Keratinocyte (primary cell): ENCODE measurements around the gene OR2T5. TPM values are rescaled to one million over a fixed set of nuclear protein-coding genes. Genes with fewer than 3 reads are reported as not detected.
"Not testable (repeated sequence)": the region's sequence is repeated elsewhere in the genome, so short reads cannot be mapped to it uniquely, and the experiment has no call there.

Experiments
- DNase-seq: peaks from one replicate; pipeline ENCODE4 v3.0.0-alpha.2; 2011; ENCODE audit warnings: low read depth, missing footprints, low spot score
- FAIRE-seq: peaks from 2 replicates; lab custom pipeline; 2011; peaks lifted over from hg19 to GRCh38; lab: Jason Lieb, UNC
- H2AFZ ChIP-seq: 2 replicates; pipeline ENCODE4 v1.6.0; 2012; ENCODE audit warnings: low read length, control low read depth, inconsistent platforms; ENCODE audit not compliant: control insufficient read depth
- H3K27ac ChIP-seq: 2 replicates; pipeline ENCODE4 v1.5.1; 2011; ENCODE audit warnings: low read length; ENCODE audit not compliant: control insufficient read depth, insufficient read depth
- H3K27me3 ChIP-seq: 3 replicates; pipeline ENCODE4 v1.6.0; 2011; ENCODE audit warnings: low read length; ENCODE audit not compliant: control insufficient read depth, insufficient read depth; ENCODE audit errors: extremely low read depth
- H3K36me3 ChIP-seq, 2 experiments: 2 replicates in 1 of 2; 3 replicates in 1 of 2; pipeline ENCODE4 v1.5.1; 2011; ENCODE audit warnings: low read length in 2 of 2, mild to moderate bottlenecking in 1 of 2; ENCODE audit not compliant: control insufficient read depth in 2 of 2, insufficient read depth in 2 of 2; ENCODE audit errors: extremely low read depth in 1 of 2
- H3K4me1 ChIP-seq: 3 replicates; pipeline ENCODE4 v1.5.1; 2011; ENCODE audit warnings: low read length; ENCODE audit not compliant: control insufficient read depth, insufficient read depth; ENCODE audit errors: extremely low read depth
- H3K4me2 ChIP-seq: 3 replicates; pipeline ENCODE4 v1.6.0; 2011; ENCODE audit warnings: low read depth, low read length; ENCODE audit not compliant: control insufficient read depth, insufficient read depth; ENCODE audit errors: extremely low read depth
- H3K4me3 ChIP-seq, 3 experiments: fragments of 200-600 bp in 1 of 3; sonication (generic) in 1 of 3; 2 replicates in 2 of 3; 3 replicates in 1 of 3; pipeline ENCODE4 v1.5.1; 2011 to 2016; ENCODE audit warnings: low read length in 3 of 3, mild to moderate bottlenecking in 3 of 3, control low read depth in 2 of 3, inconsistent platforms in 1 of 3, low read depth in 1 of 3, mixed read lengths in 1 of 3, mixed run types in 1 of 3, moderate library complexity in 1 of 3; ENCODE audit not compliant: control insufficient read depth in 2 of 3, insufficient read depth in 2 of 3; ENCODE audit errors: extremely low read depth in 1 of 3
- H3K79me2 ChIP-seq: 2 replicates; pipeline ENCODE4 v1.6.0; 2012; ENCODE audit warnings: low read length; ENCODE audit not compliant: control insufficient read depth, insufficient read depth
- H3K9ac ChIP-seq: 3 replicates; pipeline ENCODE4 v1.6.0; 2011; ENCODE audit warnings: low read length; ENCODE audit not compliant: control insufficient read depth, insufficient read depth; ENCODE audit errors: extremely low read depth
- H3K9me1 ChIP-seq: 3 replicates; pipeline ENCODE4 v1.6.0; 2011; ENCODE audit warnings: low read length; ENCODE audit not compliant: control insufficient read depth, insufficient read depth; ENCODE audit errors: extremely low read depth
- H3K9me3 ChIP-seq: 2 replicates; pipeline ENCODE4 v1.5.1; 2012; ENCODE audit warnings: low read depth, low read length; ENCODE audit not compliant: control insufficient read depth
- H4K20me1 ChIP-seq: 3 replicates; pipeline ENCODE4 v1.6.0; 2011; ENCODE audit warnings: low read length; ENCODE audit not compliant: control insufficient read depth, insufficient read depth; ENCODE audit errors: extremely low read depth
- CTCF ChIP-seq, 3 experiments: IDR thresholded peaks in 1 of 3; conservative IDR thresholded peaks in 1 of 3; optimal IDR thresholded peaks in 1 of 3; 2 replicates in 2 of 3; 3 replicates in 1 of 3; pipeline versions ENCODE3 to v1.5.1; 2011; ENCODE audit warnings: low read length in 3 of 3, mild to moderate bottlenecking in 3 of 3, moderate library complexity in 2 of 3, control low read depth in 1 of 3, inconsistent platforms in 1 of 3; ENCODE audit not compliant: insufficient read depth in 2 of 3; ENCODE audit errors: extremely low read depth in 1 of 3
- EZH2 ChIP-seq: IDR thresholded peaks from one replicate; pipeline ENCODE4 v1.6.1; 2012; ENCODE audit warnings: inconsistent platforms, mild to moderate bottlenecking, low read length, moderate library complexity
- dilution Hi-C: fragments of 300-500 bp; cut with MboI; formaldehyde crosslinking; loops from one replicate; pipeline ENCODE4 v1.7.0; 2020; ENCODE audit warnings: low sequenced_read_pairs; ENCODE audit not compliant: extremely low pct_ligation_motif_present
- polyA plus RNA-seq, 5 experiments: library from polyadenylated mRNA; depleted of rRNA in 3 of 5; stranded (reverse) in 3 of 5; stranded (forward) in 1 of 5; unstranded in 1 of 5; fragments of >200 nt; gene quantifications; 1 replicate in 1 of 5; 2 replicates in 3 of 5; 3 replicates in 1 of 5; pipeline versions ENCODE4 v1.2.1 to v1.2.3, GENCODE V29; 2011 to 2012; ENCODE audit warnings: missing spikeins in 2 of 5, low read depth in 1 of 5, low replicate concordance in 1 of 5

The OR2T5 gene
- polyA plus RNA-seq, 1 donor (not counting 4 experiments of a cell fraction or from before 2014, with no cell fraction given) = not detected

GRCh38 chr1:248510217-248510616, 21.8 kb downstream of the OR2T5 start:
- H3K9me3 ChIP-seq, FAIRE-seq, H3K4me2 ChIP-seq, H3K9me1 ChIP-seq, H4K20me1 ChIP-seq, dilution Hi-C loops, H2AFZ ChIP-seq, H3K4me1 ChIP-seq, H3K4me3 ChIP-seq, H3K27ac ChIP-seq, H3K36me3 ChIP-seq, H3K79me2 ChIP-seq, DNase-seq, H3K9ac ChIP-seq, H3K27me3 ChIP-seq: not testable (repeated sequence)

GRCh38 chr1:248521856-248522255, 33.5 kb downstream of the OR2T5 start:
- no peak for FAIRE-seq
- Histone ChIP-seq H3K9ac (no peak overlapping the region), H3K4me2 (no peak overlapping the region), H3K27me3 (no peaks in the 10 kb centered on the region), H3K36me3 (no peaks in the 10 kb centered on the region), H3K9me3 (no peaks in the 10 kb centered on the region), H3K4me1 (no peaks in the 10 kb centered on the region), H4K20me1 (no peaks in the 10 kb centered on the region), H3K79me2 (no peaks in the 10 kb centered on the region), H3K4me3 (no peak overlapping the region), H2AFZ (no peak overlapping the region), H3K9me1 (no peaks in the 10 kb centered on the region), H3K27ac (no peak overlapping the region)
- dilution Hi-C loops = no loop called here
- TF ChIP-seq CTCF (optimal IDR thresholded peaks at IDR 0.05 in 1 of 3, IDR thresholded peaks at IDR 0.05 in 1 of 3, conservative IDR thresholded peaks at IDR 0.05 in 1 of 3; ENCODE audit: extremely low read depth in 1 of 3, insufficient read depth in 2 of 3, low read length in 3 of 3) (no peak), EZH2 (no peak)
- DNase-seq = no peak

- H3K4me2 ChIP-seq, DNase-seq, H3K4me1 ChIP-seq, H3K9me3 ChIP-seq, H3K27ac ChIP-seq, H4K20me1 ChIP-seq, H3K9me1 ChIP-seq, H2AFZ ChIP-seq, FAIRE-seq, H3K4me3 ChIP-seq, H3K36me3 ChIP-seq, H3K79me2 ChIP-seq, dilution Hi-C loops, H3K9ac ChIP-seq, H3K27me3 ChIP-seq: not testable (repeated sequence)
Measured at GRCh38 chr1:248537449-248537848, 49.1 kb downstream of the OR2T5 start.

Other genes with a start within 250 kb of the OR2T5 start
- gene OR2T33, start 210.6 kb upstream of the OR2T5 start, polyA plus RNA-seq = not detected in 3 replicates
- gene OR2T12, start 185.2 kb upstream of the OR2T5 start, polyA plus RNA-seq = not detected in 3 replicates
- not detected in 3 replicates for gene OR2M7, start 164.0 kb upstream of the OR2T5 start, polyA plus RNA-seq
- gene OR14C36, start 139.8 kb upstream of the OR2T5 start, polyA plus RNA-seq = not detected in 3 replicates
- gene OR2T4, start 126.9 kb upstream of the OR2T5 start, polyA plus RNA-seq = not detected in 3 replicates
- gene OR2T6, start 112.8 kb upstream of the OR2T5 start, polyA plus RNA-seq = not detected in 3 replicates
- gene OR2T1, start 85.5 kb upstream of the OR2T5 start, polyA plus RNA-seq = not detected in 3 replicates
- not detected in 3 replicates for gene OR2T2, start 43.0 kb upstream of the OR2T5 start, polyA plus RNA-seq
- gene OR2T3, start 15.2 kb upstream of the OR2T5 start, polyA plus RNA-seq = not detected in 3 replicates
- gene OR2G6, start 19.5 kb downstream of the OR2T5 start, polyA plus RNA-seq = not detected in 3 replicates
- gene OR2T29, start 74.2 kb downstream of the OR2T5 start, polyA plus RNA-seq = not detected in 3 replicates
- gene OR2T34, start 86.2 kb downstream of the OR2T5 start, polyA plus RNA-seq = not detected in 3 replicates
- gene OR2T10, start 109.1 kb downstream of the OR2T5 start, polyA plus RNA-seq = not detected in 3 replicates
- not detected in 3 replicates for gene OR2T11, start 146.5 kb downstream of the OR2T5 start, polyA plus RNA-seq
- not detected in 3 replicates for gene OR2T35, start 156.7 kb downstream of the OR2T5 start, polyA plus RNA-seq
- gene OR2T27, start 166.9 kb downstream of the OR2T5 start, polyA plus RNA-seq = not detected in 3 replicates
- gene OR14I1, start 214.2 kb downstream of the OR2T5 start, polyA plus RNA-seq = not detected in 3 replicates